ENCODE data around the gene ZP3.
"Not testable (repeated sequence)": the region's sequence is repeated elsewhere in the genome, so short reads cannot be mapped to it uniquely, and the experiment has no call there.

- TF ChIP-seq CTCF (IDR thresholded peaks at IDR 0.05; ENCODE audit: low read depth, low read length, missing input control); YY1 (IDR thresholded peaks at IDR 0.05); SP1 (IDR thresholded peaks at IDR 0.05); MAX (IDR thresholded peaks at IDR 0.05); JUND (IDR thresholded peaks at IDR 0.05); EGR1 (IDR thresholded peaks at IDR 0.05; ENCODE audit: low read depth in 2 of 2); RAD21 (IDR thresholded peaks at IDR 0.05); REST (IDR thresholded peaks at IDR 0.05); FOXA2 (IDR thresholded peaks at IDR 0.05); ZBTB33 (IDR thresholded peaks at IDR 0.05); RXRA (IDR thresholded peaks at IDR 0.05): not testable (repeated sequence)
Observed at GRCh38 chr7:76395605-76395964, 29.2 kb upstream of the ZP3 start.
